ENCODE results near the gene SAFB. TPM values are rescaled to one million over a fixed set of nuclear protein-coding genes. Genes with fewer than 3 reads are reported as not detected.

Gene SAFB
- total and polyA plus RNA-seq, 2 donors = 63.3 to 69.3 TPM

DNA sequence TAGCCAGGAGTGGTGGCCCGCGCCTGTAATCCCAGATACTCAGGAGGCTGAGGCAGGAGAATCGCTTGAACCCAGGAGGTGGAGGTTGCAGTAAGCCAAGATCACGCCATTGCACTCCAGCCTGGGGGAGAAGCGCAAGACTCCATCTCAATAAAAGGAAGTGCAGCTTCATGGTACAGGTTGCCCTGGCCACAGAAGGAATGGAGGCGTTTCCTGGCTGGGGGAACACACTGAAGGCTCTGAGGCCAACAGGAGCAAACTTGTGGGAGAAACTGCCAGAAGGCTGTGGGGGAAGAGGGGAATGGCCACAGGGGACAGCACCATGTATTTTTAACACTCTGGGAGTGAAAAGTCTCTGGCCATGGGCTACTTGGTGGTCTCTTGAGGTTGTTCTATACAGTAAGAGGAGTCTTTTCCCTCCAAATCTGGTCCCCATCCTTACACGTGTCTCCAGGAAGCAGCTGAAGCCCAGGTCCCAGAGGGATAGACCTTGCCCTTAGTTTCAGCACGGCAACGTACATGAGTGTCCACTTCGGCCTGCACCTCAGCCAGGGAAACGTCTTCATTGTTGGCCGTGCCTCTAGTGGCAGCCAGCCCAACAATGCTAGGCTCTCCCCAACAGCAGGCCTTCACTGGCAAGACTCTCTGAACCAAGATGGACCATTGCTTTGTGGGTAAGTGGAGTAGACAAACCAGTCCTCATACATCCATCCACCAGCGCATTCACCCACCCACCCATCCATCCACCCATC is 50.0 kb downstream of the SAFB start:
- H3K4me1 ChIP-seq (ENCODE audit: insufficient read depth) = no peaks in the 10 kb centered on the region
- H3K27ac ChIP-seq (ENCODE audit: low read depth) = no peak overlapping the region
- peaks cover 4% of the 10 kb centered on the region for H3K36me3 ChIP-seq (ENCODE audit: insufficient read depth)
- WGBS = 84% methylated on average over 13 of the region's 13 CpGs
- H3K4me3 ChIP-seq (ENCODE audit: low read depth, low read length) = no peak overlapping the region
- DNase-seq (ENCODE audit: extremely low spot score) = no peak

DNA sequence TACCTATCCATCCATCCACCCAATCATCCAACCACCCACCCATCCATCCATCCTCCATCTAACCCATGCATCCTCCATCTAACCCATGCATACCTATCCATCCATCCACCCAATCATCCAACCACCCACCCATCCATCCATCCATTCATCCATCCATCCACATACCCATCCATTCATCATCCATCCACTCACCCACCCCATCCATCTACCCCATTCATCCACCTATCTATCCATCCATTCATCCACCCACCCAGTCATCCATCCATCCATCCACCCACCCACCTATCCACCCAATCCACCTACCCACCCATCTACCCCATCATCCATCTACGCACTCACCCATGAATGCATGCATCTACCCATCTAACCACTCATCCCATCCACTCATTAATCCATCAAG is 50.9 kb downstream of the SAFB start:
- H3K4me3 ChIP-seq (ENCODE audit: low read depth, low read length) = no peak overlapping the region
- H3K4me1 ChIP-seq (ENCODE audit: insufficient read depth) = no peaks in the 10 kb centered on the region
- WGBS = 98% methylated on average over 1 of the region's 1 CpG
- no peak for DNase-seq (ENCODE audit: extremely low spot score)
- H3K27ac ChIP-seq (ENCODE audit: low read depth) = no peak overlapping the region
- H3K36me3 ChIP-seq (ENCODE audit: insufficient read depth) = peaks cover 2% of the 10 kb centered on the region

DNA sequence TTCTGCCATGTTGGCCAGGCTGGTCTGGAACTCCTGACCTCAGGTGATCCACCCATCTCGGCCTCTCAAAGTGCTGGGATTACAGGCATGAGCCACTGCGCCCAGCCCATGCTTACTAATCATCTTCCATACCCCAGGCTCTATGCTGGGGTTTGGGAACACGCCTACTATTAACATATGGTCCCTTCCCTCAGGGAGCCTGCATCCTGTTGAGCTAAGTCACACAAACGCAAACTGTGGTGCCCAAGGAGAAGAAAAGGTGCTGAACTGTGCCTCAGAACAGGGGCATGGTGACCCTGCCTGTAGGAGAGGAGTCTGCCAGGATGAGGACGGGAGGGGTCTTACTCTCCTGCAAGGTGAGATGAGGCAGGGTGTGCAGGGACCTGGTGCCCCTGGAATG is 51.8 kb downstream of the SAFB start:
- no peak for DNase-seq (ENCODE audit: extremely low spot score)
- no peaks in the 10 kb centered on the region for H3K36me3 ChIP-seq (ENCODE audit: insufficient read depth)
- H3K4me1 ChIP-seq (ENCODE audit: insufficient read depth) = no peaks in the 10 kb centered on the region
- no peak overlapping the region for H3K4me3 ChIP-seq (ENCODE audit: low read depth, low read length)
- WGBS = 83% methylated on average over 5 of the region's 5 CpGs
- H3K27ac ChIP-seq (ENCODE audit: low read depth) = no peak overlapping the region

DNA sequence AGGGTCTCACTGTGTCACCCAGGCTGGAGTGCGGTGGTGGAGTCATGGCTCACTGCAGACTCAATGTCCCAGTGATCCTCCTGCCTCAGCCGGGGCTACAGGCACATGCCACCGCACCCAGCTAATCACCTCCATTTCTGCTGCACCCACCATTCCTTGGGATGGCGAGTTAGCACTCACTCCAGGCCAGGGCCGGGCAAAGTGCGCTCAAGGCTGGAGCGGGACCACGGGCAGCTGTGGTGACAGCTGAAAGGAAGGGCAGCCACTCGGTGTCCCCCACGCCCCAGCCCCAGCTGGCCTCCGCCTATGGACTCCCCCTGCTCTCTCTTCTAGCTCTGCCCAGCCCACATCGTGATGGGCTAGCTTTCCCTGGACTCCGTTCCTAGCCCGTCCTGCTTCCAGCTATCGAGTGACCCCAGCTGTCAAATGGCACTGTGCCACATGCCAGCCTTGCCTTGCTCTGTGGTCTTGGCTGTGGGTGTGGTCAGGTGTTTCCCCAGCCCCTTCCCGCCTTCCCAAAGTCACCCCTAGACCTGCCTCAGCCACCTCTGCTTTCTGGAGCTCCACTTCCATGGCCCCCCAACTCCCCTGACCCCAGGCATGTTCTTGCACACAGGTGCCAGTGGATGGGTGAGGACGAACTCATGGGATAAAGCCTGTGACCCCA is 53.4 kb downstream of the SAFB start:
- Histone ChIP-seq H3K36me3 (ENCODE audit: insufficient read depth) (no peaks in the 10 kb centered on the region), H3K4me1 (ENCODE audit: insufficient read depth) (no peaks in the 10 kb centered on the region), H3K4me3 (ENCODE audit: low read depth, low read length) (no peak overlapping the region), H3K27ac (ENCODE audit: low read depth) (no peak overlapping the region)
- no peak for DNase-seq (ENCODE audit: extremely low spot score)
- 72% methylated on average over 17 of the region's 17 CpGs for WGBS

- WGBS = 70% methylated on average over 13 of the region's 13 CpGs
- DNase-seq (ENCODE audit: extremely low spot score) = no peak
- H3K36me3 ChIP-seq (ENCODE audit: insufficient read depth) = no peaks in the 10 kb centered on the region
- H3K27ac ChIP-seq (ENCODE audit: low read depth) = no peak overlapping the region
- H3K4me3 ChIP-seq (ENCODE audit: low read depth, low read length) = no peak overlapping the region
- H3K4me1 ChIP-seq (ENCODE audit: insufficient read depth) = no peaks in the 10 kb centered on the region
Observed at GRCh38 chr19:5676772-5677105, 53.9 kb downstream of the SAFB start.

DNA sequence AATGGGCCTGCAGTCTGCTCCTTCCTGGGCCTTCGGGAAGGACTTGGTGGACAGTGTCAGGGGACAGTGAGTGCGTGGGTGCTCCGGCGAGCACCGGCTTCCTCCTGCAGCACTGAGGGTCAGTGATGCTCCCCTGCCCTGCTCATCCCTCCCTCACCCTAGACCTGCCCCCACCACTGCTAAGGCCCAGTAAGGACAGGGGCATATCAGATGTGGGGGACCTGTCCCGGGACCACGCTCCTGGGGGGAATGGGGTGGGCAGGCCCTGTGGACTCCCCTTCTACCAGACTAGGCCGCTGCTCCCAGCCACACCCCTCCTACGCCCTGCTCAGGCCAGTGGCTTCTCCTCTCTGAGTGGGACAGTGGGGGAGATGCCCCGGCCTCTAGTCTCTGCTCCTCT is 54.3 kb downstream of the SAFB start:
- no peak for DNase-seq (ENCODE audit: extremely low spot score)

GRCh38 chr19:5677580-5677979 is 54.7 kb downstream of the SAFB start:
- DNase-seq (ENCODE audit: extremely low spot score) = no peak
- Histone ChIP-seq H3K4me1 (ENCODE audit: insufficient read depth) (no peaks in the 10 kb centered on the region), H3K36me3 (ENCODE audit: insufficient read depth) (no peaks in the 10 kb centered on the region), H3K4me3 (ENCODE audit: low read depth, low read length) (no peak overlapping the region), H3K27ac (ENCODE audit: low read depth) (no peak overlapping the region)
- 89% methylated on average over 9 of the region's 9 CpGs for WGBS

More for the DNA sequence above, 54.3 kb downstream of the SAFB start:
- Histone ChIP-seq H3K4me1 (ENCODE audit: insufficient read depth) (no peaks in the 10 kb centered on the region), H3K36me3 (ENCODE audit: insufficient read depth) (no peaks in the 10 kb centered on the region), H3K27ac (ENCODE audit: low read depth) (no peak overlapping the region), H3K4me3 (ENCODE audit: low read depth, low read length) (no peak overlapping the region)
- WGBS = 92% methylated on average over 10 of the region's 10 CpGs

DNA sequence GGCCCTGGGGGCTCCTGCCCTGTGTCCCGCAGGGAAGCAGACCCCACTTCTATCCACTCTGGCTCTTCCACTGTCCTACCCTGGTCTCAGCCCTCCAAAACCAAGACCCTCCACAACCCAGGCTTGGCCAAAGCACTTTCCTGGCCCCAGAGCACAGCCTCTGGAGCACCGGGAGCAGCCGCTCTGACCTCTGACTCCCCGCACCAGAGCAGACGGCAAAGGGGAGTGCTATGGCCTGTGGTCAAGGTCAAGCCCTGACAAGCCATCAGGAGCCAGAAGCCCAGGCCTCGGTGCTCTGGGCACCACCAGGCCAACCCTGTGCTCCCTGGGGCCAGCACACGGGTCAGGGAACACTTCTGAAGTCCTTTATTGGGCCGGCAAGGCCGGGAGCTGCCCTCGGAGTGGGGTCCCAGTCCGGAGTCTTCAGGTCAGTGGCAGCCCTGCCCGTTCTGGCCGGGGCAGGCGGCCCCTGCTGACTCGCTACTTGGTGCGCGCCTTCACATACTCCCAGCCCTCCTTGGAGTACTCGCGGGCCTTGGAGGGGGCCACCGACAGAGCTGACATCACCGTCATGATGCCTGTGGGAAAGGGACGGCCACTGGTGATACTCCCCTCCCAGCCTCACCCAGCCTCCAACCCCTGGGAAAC is 55.3 kb downstream of the SAFB start:
- no peak for DNase-seq (ENCODE audit: extremely low spot score)
- 89% methylated on average over 22 of the region's 22 CpGs for WGBS
- Histone ChIP-seq H3K36me3 (ENCODE audit: insufficient read depth) (no peaks in the 10 kb centered on the region), H3K4me3 (ENCODE audit: low read depth, low read length) (no peak overlapping the region), H3K4me1 (ENCODE audit: insufficient read depth) (no peaks in the 10 kb centered on the region), H3K27ac (ENCODE audit: low read depth) (no peak overlapping the region)

DNA sequence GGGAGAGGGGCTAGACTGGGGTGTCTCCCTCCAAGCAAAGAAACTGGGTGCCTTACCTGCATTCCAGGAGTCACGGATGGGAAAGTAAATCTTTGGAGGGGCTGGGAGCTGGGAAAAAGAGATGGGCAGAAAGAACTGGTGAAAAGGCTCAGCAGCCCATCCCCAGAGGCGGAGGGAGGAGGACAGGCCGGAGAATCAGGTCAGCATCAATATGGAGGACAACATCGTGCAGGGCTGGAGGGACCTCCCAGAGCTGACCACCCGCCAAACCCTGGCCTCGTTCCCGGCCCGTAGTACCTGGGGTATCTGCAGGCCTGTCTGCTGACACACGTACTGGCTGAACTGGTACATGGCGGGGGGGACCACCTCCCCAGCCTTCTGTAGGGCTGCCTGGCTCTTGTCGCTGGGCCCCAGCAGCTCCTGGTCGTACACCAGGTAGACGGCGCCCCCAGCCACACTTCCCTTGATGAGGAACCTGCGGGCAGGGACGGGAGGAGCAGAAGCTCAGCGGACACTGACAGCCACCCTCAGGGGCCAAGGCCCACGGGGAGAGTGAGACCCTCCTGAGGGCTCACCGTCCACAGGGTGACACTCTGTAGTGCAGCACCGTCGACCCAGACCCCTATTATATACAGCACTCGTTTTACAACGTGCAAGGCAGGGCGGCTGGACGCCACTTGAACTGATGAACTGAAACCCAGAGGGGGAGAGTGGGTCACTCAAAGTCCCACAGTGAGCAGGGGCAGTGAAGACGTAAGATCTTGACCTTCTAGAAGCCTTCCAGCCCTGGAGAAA is 56.6 kb downstream of the SAFB start:
- H3K27ac ChIP-seq (ENCODE audit: low read depth) = no peak overlapping the region
- no peaks in the 10 kb centered on the region for H3K36me3 ChIP-seq (ENCODE audit: insufficient read depth)
- DNase-seq (ENCODE audit: extremely low spot score) = no peak
- peak overlapping the region; percentile 55 for H3K4me3 ChIP-seq (ENCODE audit: low read depth, low read length)
- no peaks in the 10 kb centered on the region for H3K4me1 ChIP-seq (ENCODE audit: insufficient read depth)
- 20% methylated on average over 26 of the region's 26 CpGs for WGBS

- Histone ChIP-seq H3K27ac (ENCODE audit: low read depth) (peak overlapping the region; percentile 66), H3K36me3 (ENCODE audit: insufficient read depth) (no peaks in the 10 kb centered on the region), H3K4me3 (ENCODE audit: low read depth, low read length) (peak overlapping the region; percentile 55), H3K4me1 (ENCODE audit: insufficient read depth) (no peaks in the 10 kb centered on the region)
- under 1% methylated on average over 23 of the region's 23 CpGs for WGBS
- DNase-seq (ENCODE audit: extremely low spot score) = no peak
Observed at GRCh38 chr19:5680084-5680436, 57.2 kb downstream of the SAFB start.

- H3K4me3 ChIP-seq (ENCODE audit: low read depth, low read length) = peak within 1 kb of the TSS; percentile 55
- peak within 1 kb of the TSS; percentile 66 for H3K27ac ChIP-seq (ENCODE audit: low read depth)
- WGBS = under 1% methylated on average over 94 of the region's 94 CpGs
- H3K4me1 ChIP-seq (ENCODE audit: insufficient read depth) = no peaks in the 10 kb centered on the region
- H3K36me3 ChIP-seq (ENCODE audit: insufficient read depth) = no peaks in the 10 kb centered on the region
- peak; percentile 96 for DNase-seq (ENCODE audit: extremely low spot score)
Observed at GRCh38 chr19:5680437-5681368, 57.8 kb downstream of the SAFB start, which contains the start of the genes HSD11B1L and MICOS13. Gene HSD11B1L, plus strand, starts transcription at chr19:5681027. Its CDS starts 3,806 bp downstream, at chr19:5684833. Gene MICOS13, minus strand, starts transcription at chr19:5680516. Its CDS starts 30 bp downstream, at chr19:5680486.

DNA sequence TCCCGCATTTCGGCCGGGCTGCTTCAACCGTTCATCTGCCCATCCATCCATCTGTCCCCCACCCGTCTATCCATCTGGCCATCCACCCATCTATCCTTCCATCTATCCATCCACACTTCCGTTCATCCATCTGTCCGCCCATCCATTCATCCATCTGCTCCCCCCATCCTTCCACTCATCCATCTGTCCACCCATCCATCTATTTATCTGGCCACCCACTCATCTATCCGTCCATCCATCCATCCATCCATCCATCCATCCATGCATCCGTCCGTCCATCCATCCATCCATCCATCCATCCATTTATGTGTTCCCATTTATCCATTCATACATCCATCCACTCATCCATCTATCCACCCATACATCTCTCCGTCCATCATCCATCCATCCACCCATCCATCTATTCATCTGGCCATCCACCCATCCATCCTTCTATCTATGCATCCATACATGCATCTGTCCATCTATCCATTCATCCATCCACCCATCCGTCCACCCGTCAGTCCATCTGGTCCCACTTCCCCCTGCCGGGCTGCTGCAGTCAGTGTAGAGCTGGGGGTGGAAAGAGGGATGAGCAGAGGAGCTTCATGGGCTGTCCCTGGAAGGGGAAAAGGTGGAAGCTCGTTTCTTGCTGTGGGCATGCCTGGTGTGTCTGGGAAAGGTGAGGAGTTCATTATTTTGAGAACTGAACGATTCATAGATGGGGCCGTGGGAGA is 58.7 kb downstream of the SAFB start:
- Histone ChIP-seq H3K27ac (ENCODE audit: low read depth) (no peak overlapping the region), H3K36me3 (ENCODE audit: insufficient read depth) (no peaks in the 10 kb centered on the region), H3K4me1 (ENCODE audit: insufficient read depth) (no peaks in the 10 kb centered on the region), H3K4me3 (ENCODE audit: low read depth, low read length) (peak overlapping the region; percentile 31)
- DNase-seq (ENCODE audit: extremely low spot score) = no peak
- 60% methylated on average over 17 of the region's 17 CpGs for WGBS
